ENCODE measurements around the gene CACNB2.

The CACNB2 gene

GRCh38 chr10:18294633-18295032 is 154.4 kb downstream of the CACNB2 start:
- TF ChIP-seq, protein P1, sequence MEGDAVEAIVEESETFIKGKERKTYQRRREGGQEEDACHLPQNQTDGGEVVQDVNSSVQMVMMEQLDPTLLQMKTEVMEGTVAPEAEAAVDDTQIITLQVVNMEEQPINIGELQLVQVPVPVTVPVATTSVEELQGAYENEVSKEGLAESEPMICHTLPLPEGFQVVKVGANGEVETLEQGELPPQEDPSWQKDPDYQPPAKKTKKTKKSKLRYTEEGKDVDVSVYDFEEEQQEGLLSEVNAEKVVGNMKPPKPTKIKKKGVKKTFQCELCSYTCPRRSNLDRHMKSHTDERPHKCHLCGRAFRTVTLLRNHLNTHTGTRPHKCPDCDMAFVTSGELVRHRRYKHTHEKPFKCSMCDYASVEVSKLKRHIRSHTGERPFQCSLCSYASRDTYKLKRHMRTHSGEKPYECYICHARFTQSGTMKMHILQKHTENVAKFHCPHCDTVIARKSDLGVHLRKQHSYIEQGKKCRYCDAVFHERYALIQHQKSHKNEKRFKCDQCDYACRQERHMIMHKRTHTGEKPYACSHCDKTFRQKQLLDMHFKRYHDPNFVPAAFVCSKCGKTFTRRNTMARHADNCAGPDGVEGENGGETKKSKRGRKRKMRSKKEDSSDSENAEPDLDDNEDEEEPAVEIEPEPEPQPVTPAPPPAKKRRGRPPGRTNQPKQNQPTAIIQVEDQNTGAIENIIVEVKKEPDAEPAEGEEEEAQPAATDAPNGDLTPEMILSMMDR (IDR thresholded peaks at IDR 0.05; ENCODE audit: control extremely low read depth, extremely low read depth, low read depth, missing control alignments): no peak
- CTCF ChIA-PET: interaction anchor here (1.6 kb wide), 1 partner anchor 26 kb away, joined by 4 read pairs; no protein-coding TSS in a partner anchor
- DNase-seq (ENCODE audit: extremely low spot score): no peak
- POLR2A ChIA-PET: no interaction called here

DNA sequence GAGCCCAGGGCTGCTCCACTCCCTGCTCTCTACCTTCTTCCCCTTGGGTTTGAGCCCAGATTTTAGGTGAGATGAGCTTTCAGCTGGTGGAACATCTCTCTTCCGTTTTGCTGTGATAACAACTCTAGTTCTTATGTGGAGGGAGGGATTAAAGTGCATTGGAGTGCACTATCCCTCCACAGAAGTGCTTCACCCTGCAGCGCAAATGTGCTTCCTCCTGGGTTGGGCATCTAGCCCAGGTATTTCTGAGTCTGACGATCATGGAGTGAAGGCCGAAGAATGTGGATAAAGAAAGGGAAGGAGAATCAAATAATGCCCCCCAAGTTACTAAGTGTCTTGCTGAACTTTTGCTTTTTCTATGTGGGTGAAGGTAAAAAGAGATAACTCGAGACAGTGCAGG is 157.4 kb downstream of the CACNB2 start:
- ChIA-PET CTCF (no interaction called here), POLR2A (no interaction called here)
- no peak for DNase-seq (ENCODE audit: extremely low spot score)
- TF ChIP-seq, protein P1 (IDR thresholded peaks at IDR 0.05; ENCODE audit: control extremely low read depth, extremely low read depth, low read depth, missing control alignments): no peak

GRCh38 chr10:18298256-18298655 is 158.0 kb downstream of the CACNB2 start:
- no peak for DNase-seq (ENCODE audit: extremely low spot score)
- TF ChIP-seq, protein P1 (IDR thresholded peaks at IDR 0.05; ENCODE audit: control extremely low read depth, extremely low read depth, low read depth, missing control alignments): no peak
- ChIA-PET CTCF (interaction anchor here (1.5 kb wide), 1 partner anchor 23 kb away, joined by 3 read pairs; no protein-coding TSS in a partner anchor), POLR2A (no interaction called here)

DNA sequence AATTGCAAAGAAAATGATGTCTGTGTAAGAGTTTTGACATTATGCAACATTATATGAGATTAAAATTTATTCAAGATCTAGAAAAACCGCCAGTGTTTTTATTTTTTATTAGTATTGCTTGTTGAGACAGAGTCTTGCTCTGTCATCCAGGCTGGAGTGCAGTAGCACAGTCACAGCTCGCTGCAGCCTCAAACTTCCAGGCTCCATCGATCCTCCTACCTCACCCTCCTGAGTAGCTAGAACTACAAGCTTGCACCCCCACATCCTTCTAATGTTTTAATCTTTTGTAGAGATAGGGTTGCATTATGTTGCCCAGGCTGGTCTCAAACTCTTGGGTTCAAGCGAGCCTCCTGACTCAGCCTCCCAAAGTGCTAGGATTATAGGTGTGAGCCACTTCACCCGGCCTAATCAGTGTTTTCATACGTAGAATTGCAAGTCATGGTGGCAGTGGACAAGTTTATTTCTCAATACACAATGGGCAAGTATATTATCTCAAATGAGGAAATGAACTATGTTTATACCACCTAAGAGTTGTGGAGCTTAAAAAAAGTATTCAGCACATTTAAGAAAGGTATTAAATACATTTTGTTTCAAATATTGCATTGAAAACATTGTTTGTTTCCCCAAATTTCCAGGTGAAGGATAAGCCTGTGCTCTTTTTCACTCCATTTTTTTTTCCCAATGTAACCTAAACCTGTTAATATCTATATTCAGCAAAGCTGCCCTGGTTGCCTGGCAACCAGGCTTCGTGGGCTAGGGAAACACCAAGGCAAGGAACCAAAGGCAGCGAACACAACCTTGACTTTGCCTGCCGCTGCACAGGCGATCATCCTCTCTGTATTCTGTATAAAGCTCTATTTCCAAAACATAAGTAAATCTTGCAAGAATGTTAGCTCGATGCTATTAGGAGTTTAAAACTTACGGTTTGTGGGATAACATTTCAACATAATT is 163.9 kb downstream of the CACNB2 start:
- ChIA-PET CTCF (interaction anchor here (0.9 kb wide), 1 partner anchor 8 kb away, joined by 3 read pairs; no protein-coding TSS in a partner anchor), POLR2A (no interaction called here)
- DNase-seq (ENCODE audit: extremely low spot score): no peak
- TF ChIP-seq, protein P1 (IDR thresholded peaks at IDR 0.05; ENCODE audit: control extremely low read depth, extremely low read depth, low read depth, missing control alignments): no peak

DNA sequence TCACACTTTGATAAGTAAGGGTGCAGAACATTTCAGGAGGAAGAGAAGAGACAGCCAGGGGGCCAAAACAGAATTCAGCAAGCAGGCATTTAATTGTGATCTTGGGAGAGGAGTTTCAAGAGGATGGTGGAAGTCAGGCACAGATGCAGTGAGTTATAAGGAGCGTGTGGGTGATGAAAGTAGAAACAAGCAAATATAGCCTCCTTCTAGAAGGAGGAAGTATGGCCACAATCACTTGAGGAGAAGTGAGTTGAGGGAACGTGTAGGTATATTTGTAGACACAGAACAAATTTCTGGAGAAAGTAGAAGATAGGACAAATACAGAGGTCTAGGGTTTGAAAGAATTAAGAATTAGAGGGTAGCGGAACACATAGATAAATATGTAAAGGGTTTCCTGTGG is 165.8 kb downstream of the CACNB2 start:
- CTCF ChIA-PET: no interaction called here
- TF ChIP-seq, protein P1 (IDR thresholded peaks at IDR 0.05; ENCODE audit: control extremely low read depth, extremely low read depth, low read depth, missing control alignments): no peak
- POLR2A ChIA-PET: no interaction called here

DNA sequence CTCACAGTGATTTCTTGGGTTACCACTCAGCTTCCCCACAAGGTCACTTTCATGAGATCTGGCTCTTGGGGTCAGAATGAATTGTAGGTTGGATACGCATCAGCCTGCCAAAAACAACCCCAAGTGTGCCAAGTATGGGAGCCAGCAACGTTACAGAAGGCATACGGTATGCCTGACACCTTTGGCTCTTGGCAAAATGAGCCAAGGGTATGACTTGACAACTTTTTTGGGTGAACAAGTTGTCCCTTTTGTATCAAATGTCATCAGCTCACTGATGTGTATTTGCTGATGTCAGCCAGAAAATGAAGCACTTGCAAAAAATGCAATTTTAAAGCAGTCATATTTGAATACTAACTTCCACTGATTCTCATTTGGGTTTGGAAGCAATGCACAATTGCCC is 168.4 kb downstream of the CACNB2 start:
- ChIA-PET CTCF (interaction anchor here (0.9 kb wide), 1 partner anchor 10 kb away, joined by 5 read pairs; no protein-coding TSS in a partner anchor), POLR2A (no interaction called here)
- DNase-seq (ENCODE audit: extremely low spot score): no peak
- TF ChIP-seq, protein P1 (IDR thresholded peaks at IDR 0.05; ENCODE audit: control extremely low read depth, extremely low read depth, low read depth, missing control alignments): no peak

More for the DNA sequence above, 165.8 kb downstream of the CACNB2 start:
- no peak for DNase-seq (ENCODE audit: extremely low spot score)

All from GM10248 (cell line).